Loucy (cell line): ENCODE results near the gene STK11IP.

Source experiments
- H2AFZ ChIP-seq: fragments of 200-600 bp; sonication (generic); 2 replicates; pipeline ENCODE4 v1.6.0; 2016; ENCODE audit warnings: antibody characterized with exemption, mild to moderate bottlenecking, low read length, moderate library complexity
- H3F3A ChIP-seq: fragments of 200-600 bp; 2 replicates; pipeline ENCODE4 v1.6.0; 2016; ENCODE audit warnings: antibody characterized with exemption, low read depth, mild to moderate bottlenecking
- H3K27me3 ChIP-seq: fragments of 200-600 bp; sonication (generic); 2 replicates; pipeline ENCODE4 v1.6.1; 2014; ENCODE audit warnings: low read length, mild to moderate bottlenecking; ENCODE audit not compliant: insufficient read depth, poor library complexity, severe bottlenecking
- H3K36me3 ChIP-seq: fragments of 200-600 bp; sonication (generic); 2 replicates; pipeline ENCODE4 v1.6.1; 2016; ENCODE audit warnings: low read length; ENCODE audit not compliant: insufficient read depth
- H3K4me1 ChIP-seq: fragments of 200-600 bp; sonication (generic); 2 replicates; pipeline ENCODE4 v1.5.1; 2014; ENCODE audit warnings: low read length, mild to moderate bottlenecking; ENCODE audit not compliant: insufficient read depth, poor library complexity, severe bottlenecking
- H3K4me2 ChIP-seq: fragments of 200-600 bp; sonication (generic); 2 replicates; pipeline ENCODE4 v1.6.0; 2014; ENCODE audit warnings: antibody characterized with exemption, low read length, low read depth, mild to moderate bottlenecking; ENCODE audit not compliant: poor library complexity, severe bottlenecking
- H3K4me3 ChIP-seq: fragments of 200-600 bp; sonication (generic); 2 replicates; pipeline ENCODE4 v1.5.1; 2014; ENCODE audit warnings: low read length, mild to moderate bottlenecking, mixed read lengths; ENCODE audit not compliant: poor library complexity, severe bottlenecking
- H3K79me2 ChIP-seq: fragments of 200-600 bp; sonication (generic); 2 replicates; pipeline ENCODE4 v1.6.1; 2014; ENCODE audit warnings: low read length; ENCODE audit not compliant: insufficient read depth
- H3K9ac ChIP-seq: fragments of 200-600 bp; sonication (generic); 2 replicates; pipeline ENCODE4 v1.6.0; 2014; ENCODE audit warnings: mild to moderate bottlenecking, low read depth, low read length, moderate library complexity; ENCODE audit not compliant: poor library complexity, severe bottlenecking
- H3K9me2 ChIP-seq: fragments of 200-600 bp; sonication (generic); replicated peaks from 2 replicates; pipeline ENCODE4 v1.6.1; 2016; ENCODE audit warnings: low read depth, low read length, mixed read lengths
- H3K9me3 ChIP-seq: fragments of 200-600 bp; sonication (generic); 2 replicates; pipeline ENCODE4 v1.6.1; 2014; ENCODE audit warnings: mild to moderate bottlenecking, antibody characterized with exemption, low read length, low read depth; ENCODE audit not compliant: insufficient read depth
- H4K20me1 ChIP-seq: fragments of 200-600 bp; sonication (generic); 2 replicates; pipeline ENCODE4 v1.6.0; 2014; ENCODE audit warnings: antibody characterized with exemption, low read length, mild to moderate bottlenecking; ENCODE audit not compliant: insufficient read depth, poor library complexity, severe bottlenecking
- CTCF ChIP-seq: fragments of 200-600 bp; sonication (generic); conservative IDR thresholded peaks from 2 replicates; pipeline ENCODE4 v1.5.1; 2014; ENCODE audit warnings: mild to moderate bottlenecking, antibody characterized with exemption, low read length
- EZH2phosphoT487 ChIP-seq: fragments of 200-600 bp; IDR thresholded peaks from 2 replicates; pipeline ENCODE4 v1.6.1; 2018; ENCODE audit warnings: antibody characterized with exemption, mild to moderate bottlenecking, moderate library complexity, borderline replicate concordance

The STK11IP gene

DNA sequence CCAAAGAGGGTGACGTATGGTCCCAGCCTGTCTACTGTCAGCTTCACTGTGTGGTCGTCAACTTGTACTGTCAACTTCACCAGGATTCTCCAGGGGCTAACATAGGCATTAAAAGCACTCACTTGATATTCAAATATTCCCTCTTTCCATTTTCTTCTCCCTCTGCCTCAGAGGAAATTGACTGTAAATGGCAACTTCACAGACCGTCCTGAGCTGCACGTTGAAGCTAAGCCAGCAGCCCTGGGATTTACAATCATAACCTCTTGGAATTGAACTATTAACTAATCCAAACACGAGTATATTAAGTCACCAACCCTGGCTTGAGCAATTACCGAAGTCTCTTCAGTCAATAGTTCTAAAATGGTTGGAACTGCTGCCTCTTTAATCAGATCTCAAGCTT, 68.3 kb downstream of the STK11IP start:
- Histone ChIP-seq H3K4me2 (no peak overlapping the region), H3K4me1 (no peaks in the 10 kb centered on the region), H4K20me1 (no peaks in the 10 kb centered on the region), H3F3A (no peaks in the 10 kb centered on the region), H2AFZ (no peak overlapping the region), H3K9me2 (no peaks in the 10 kb centered on the region), H3K9me3 (no peaks in the 10 kb centered on the region), H3K9ac (no peak overlapping the region), H3K79me2 (no peaks in the 10 kb centered on the region), H3K27me3 (no peaks in the 10 kb centered on the region), H3K36me3 (no peaks in the 10 kb centered on the region), H3K4me3 (no peak overlapping the region)
- no peak for TF ChIP-seq EZH2phosphoT487
- no peak for TF ChIP-seq CTCF
